HepG2 (cell line): ENCODE data around the gene DZANK1. TPM values are rescaled to one million over a fixed set of nuclear protein-coding genes. Genes with fewer than 3 reads are reported as not detected.

Experiments
- polyA plus RNA-seq, 8 experiments: library from polyadenylated mRNA; depleted of rRNA in 3 of 8; stranded (reverse) in 7 of 8; unstranded in 1 of 8; fragments of >200 nt; fragmentation: Illumina TruSeq in 4 of 8; extraction: Trizol in 4 of 8; gene quantifications; 2 replicates each; pipeline versions ENCODE4 v1.2.1 to v1.2.3, GENCODE V29; 2011 to 2016; ENCODE audit warnings: low read depth in 4 of 8, missing spikeins in 1 of 8, mixed read lengths in 1 of 8; ENCODE audit not compliant: insufficient read depth in 1 of 8
- total RNA-seq, 5 experiments: library from RNA; depleted of rRNA; stranded (reverse); fragments of >200 nt; fragmentation: Illumina TruSeq; extraction: Trizol; gene quantifications; 2 replicates each; pipeline ENCODE4 v1.2.3, GENCODE V29; 2016; ENCODE audit warnings: low read depth in 1 of 5
- TF ChIP-seq, protein P1 (sequence below): sonication (generic); formaldehyde crosslinking; IDR thresholded peaks from one replicate; pipeline ENCODE4 v1.5.1; 2020; ENCODE audit warnings: mild to moderate bottlenecking, missing genetic modification reagents; ENCODE audit errors: not compliant biosample characterization
- TF ChIP-seq, protein P2 (sequence below): IDR thresholded peaks from 2 replicates; pipeline ENCODE4 v1.6.1; 2016; ENCODE audit warnings: low read depth, missing genetic modification reagents, missing compliant biosample characterization

Gene DZANK1
- total and polyA plus RNA-seq, 2 of the 13 experiments (the other 11 are each of a cell fraction or from before 2014, with no cell fraction given), result 1.6 to 3.2 TPM

DNA sequence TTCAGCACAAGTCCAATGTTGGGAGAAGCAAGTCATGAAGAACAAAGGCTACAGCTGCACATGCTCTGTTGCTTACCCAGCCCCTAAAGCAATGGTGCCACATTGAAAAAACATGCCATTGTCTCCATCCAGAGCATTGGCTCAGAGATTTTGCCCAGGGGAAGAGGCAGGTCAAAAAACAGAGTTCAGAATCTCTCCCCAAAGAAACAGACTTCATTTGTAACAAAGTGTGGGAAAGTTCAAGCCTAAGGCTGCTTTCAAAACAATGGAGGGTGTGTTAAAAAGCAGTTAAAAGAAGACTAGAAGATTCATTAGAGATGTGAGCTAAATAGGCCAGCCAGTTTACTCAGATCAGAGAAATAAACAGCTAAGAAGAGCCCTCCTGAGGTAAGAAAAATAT lies 63.6 kb downstream of the DZANK1 start (continued):
- TF ChIP-seq, protein P1, sequence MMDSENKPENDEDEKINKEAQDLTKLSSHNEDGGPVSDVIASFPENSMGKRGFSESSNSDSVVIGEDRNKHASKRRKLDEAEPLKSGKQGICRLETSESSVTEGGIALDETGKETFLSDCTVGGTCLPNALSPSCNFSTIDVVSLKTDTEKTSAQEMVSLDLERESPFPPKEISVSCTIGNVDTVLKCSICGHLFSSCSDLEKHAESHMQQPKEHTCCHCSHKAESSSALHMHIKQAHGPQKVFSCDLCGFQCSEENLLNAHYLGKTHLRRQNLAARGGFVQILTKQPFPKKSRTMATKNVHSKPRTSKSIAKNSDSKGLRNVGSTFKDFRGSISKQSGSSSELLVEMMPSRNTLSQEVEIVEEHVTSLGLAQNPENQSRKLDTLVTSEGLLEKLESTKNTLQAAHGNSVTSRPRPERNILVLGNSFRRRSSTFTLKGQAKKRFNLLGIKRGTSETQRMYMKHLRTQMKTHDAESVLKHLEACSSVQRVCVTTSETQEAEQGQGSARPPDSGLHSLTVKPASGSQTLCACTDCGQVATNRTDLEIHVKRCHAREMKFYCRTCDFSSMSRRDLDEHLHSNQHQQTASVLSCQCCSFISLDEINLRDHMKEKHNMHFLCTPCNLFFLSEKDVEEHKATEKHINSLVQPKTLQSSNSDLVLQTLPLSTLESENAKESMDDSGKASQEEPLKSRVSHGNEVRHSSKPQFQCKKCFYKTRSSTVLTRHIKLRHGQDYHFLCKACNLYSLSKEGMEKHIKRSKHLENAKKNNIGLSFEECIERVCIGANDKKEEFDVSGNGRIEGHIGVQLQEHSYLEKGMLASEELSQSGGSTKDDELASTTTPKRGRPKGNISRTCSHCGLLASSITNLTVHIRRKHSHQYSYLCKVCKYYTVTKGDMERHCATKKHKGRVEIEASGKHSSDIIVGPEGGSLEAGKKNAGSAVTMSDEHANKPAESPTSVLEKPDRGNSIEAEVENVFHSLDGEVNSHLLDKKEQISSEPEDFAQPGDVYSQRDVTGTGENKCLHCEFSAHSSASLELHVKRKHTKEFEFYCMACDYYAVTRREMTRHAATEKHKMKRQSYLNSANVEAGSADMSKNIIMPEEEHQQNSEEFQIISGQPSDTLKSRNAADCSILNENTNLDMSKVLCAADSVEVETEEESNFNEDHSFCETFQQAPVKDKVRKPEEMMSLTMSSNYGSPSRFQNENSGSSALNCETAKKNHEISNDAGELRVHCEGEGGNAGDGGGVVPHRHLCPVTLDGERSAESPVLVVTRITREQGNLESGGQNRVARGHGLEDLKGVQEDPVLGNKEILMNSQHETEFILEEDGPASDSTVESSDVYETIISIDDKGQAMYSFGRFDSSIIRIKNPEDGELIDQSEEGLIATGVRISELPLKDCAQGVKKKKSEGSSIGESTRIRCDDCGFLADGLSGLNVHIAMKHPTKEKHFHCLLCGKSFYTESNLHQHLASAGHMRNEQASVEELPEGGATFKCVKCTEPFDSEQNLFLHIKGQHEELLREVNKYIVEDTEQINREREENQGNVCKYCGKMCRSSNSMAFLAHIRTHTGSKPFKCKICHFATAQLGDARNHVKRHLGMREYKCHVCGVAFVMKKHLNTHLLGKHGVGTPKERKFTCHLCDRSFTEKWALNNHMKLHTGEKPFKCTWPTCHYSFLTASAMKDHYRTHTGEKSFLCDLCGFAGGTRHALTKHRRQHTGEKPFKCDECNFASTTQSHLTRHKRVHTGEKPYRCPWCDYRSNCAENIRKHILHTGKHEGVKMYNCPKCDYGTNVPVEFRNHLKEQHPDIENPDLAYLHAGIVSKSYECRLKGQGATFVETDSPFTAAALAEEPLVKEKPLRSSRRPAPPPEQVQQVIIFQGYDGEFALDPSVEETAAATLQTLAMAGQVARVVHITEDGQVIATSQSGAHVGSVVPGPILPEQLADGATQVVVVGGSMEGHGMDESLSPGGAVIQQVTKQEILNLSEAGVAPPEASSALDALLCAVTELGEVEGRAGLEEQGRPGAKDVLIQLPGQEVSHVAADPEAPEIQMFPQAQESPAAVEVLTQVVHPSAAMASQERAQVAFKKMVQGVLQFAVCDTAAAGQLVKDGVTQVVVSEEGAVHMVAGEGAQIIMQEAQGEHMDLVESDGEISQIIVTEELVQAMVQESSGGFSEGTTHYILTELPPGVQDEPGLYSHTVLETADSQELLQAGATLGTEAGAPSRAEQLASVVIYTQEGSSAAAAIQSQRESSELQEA (CRISPR knock-in tag), result no peak
- TF ChIP-seq, protein P2, sequence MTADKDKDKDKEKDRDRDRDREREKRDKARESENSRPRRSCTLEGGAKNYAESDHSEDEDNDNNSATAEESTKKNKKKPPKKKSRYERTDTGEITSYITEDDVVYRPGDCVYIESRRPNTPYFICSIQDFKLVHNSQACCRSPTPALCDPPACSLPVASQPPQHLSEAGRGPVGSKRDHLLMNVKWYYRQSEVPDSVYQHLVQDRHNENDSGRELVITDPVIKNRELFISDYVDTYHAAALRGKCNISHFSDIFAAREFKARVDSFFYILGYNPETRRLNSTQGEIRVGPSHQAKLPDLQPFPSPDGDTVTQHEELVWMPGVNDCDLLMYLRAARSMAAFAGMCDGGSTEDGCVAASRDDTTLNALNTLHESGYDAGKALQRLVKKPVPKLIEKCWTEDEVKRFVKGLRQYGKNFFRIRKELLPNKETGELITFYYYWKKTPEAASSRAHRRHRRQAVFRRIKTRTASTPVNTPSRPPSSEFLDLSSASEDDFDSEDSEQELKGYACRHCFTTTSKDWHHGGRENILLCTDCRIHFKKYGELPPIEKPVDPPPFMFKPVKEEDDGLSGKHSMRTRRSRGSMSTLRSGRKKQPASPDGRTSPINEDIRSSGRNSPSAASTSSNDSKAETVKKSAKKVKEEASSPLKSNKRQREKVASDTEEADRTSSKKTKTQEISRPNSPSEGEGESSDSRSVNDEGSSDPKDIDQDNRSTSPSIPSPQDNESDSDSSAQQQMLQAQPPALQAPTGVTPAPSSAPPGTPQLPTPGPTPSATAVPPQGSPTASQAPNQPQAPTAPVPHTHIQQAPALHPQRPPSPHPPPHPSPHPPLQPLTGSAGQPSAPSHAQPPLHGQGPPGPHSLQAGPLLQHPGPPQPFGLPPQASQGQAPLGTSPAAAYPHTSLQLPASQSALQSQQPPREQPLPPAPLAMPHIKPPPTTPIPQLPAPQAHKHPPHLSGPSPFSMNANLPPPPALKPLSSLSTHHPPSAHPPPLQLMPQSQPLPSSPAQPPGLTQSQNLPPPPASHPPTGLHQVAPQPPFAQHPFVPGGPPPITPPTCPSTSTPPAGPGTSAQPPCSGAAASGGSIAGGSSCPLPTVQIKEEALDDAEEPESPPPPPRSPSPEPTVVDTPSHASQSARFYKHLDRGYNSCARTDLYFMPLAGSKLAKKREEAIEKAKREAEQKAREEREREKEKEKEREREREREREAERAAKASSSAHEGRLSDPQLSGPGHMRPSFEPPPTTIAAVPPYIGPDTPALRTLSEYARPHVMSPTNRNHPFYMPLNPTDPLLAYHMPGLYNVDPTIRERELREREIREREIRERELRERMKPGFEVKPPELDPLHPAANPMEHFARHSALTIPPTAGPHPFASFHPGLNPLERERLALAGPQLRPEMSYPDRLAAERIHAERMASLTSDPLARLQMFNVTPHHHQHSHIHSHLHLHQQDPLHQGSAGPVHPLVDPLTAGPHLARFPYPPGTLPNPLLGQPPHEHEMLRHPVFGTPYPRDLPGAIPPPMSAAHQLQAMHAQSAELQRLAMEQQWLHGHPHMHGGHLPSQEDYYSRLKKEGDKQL (CRISPR knock-in tag), result no peak
